ENCODE results near the gene CLASRP. TPM values are rescaled to one million over a fixed set of nuclear protein-coding genes. Genes with fewer than 3 reads are reported as not detected.
A peak's percentile ranks its signal among the peaks of the same experiment; 100 is the strongest.

The CLASRP gene
- total and polyA plus RNA-seq, 9 of the 15 experiments (the other 6 are each of a cell fraction or from before 2014, with no cell fraction given), result 0.94 to 86.3 (median 44.0) TPM

DNA sequence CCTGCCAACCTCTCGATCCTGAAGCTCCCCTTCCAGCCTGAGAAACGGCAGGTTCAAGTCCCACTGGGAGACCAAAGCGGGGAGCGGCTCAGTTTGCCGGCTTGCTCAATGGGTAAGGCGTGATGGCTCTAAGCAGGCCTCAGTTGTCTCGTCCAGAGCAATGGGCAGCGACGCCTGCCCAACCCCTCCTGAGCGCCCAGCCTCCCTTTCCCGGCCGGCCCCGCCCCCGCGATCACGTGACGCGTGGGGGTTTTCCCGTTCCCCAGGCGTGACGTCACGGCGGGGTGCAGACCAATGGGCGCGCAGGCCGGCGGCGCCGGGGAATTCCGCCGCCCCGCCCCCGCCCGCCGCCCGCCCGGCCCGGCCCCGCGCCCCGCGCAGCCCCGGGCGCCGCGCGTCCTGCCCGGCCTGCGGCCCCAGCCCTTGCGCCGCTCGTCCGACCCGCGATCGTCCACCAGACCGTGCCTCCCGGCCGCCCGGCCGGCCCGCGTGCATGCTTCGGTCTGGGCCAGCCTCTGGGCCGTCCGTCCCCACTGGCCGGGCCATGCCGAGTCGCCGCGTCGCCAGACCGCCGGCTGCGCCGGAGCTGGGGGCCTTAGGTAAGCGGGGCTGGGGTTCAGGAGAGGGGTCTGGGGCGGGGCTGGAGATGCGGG is 37.6 kb upstream of the CLASRP start, which contains the start of gene RELB (continued):
- TF ChIP-seq MYC (IDR thresholded peaks at IDR 0.05; ENCODE audit: low read depth, low read length), result 0 out of 2 replicates have a peak, but pooled peaks have one; percentile 8
- TF ChIP-seq MYC (CRISPR knock-in tag; IDR thresholded peaks at IDR 0.05; ENCODE audit: borderline replicate concordance, low read depth), result no peak
- TF ChIP-seq IFI16 (CRISPR knock-in tag; IDR thresholded peaks at IDR 0.05), result no peak
- TF ChIP-seq, protein P1, sequence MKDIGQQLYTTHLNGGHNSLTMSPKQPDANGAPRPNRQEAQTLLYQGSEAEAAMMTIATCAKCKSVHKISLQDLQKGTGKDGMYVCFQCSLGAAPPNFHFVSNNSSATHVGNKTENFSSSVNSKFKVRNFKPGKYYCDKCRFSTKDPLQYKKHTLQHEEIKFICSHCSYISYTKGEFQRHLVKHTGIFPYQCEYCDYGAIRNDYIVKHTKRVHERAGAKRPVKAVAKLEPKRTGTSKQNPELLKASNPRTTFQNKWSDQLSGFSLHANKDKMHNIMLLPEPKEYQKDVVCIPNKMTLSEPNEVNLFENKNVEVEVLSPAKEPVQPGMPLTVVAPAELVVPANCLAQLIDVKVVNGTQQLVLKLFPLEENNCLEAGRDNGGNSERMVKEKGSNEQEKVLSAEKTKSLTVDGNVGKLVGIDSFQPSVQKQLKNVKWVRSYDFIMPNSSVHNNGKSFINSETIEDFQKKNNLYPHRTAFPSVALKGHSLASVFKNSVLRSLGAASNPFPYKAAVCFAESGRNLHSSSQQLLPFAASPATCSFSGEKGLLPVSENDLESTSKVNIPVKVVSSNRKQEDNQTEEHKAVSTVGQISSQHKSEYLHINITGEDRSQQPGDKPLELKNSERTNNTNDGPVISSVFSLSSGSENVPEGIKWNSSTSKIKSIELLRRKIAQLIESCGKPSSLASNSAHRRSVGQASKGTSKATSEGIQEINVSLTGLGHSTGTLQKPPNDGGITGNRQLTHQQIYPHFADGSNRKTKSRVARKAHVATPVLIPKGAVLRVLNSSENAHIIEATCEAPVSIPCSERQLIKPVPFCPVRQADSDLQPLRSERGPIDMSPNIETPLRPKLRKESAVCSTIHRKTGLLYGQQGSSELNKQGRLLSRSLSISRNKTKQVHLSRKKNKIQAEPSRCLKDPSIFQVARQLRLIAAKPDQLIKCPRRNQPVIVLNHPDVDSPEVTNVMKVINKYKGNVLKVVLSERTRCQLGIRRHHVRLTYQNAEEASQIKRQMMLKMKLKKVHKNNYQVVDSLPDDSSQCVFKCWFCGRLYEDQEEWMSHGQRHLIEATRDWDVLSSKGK (CRISPR knock-in tag; IDR thresholded peaks at IDR 0.05), result no peak
- TF ChIP-seq MYBL2 (IDR thresholded peaks at IDR 0.05; ENCODE audit: low read depth), result no peak
- no peak for TF ChIP-seq MYBL2 (CRISPR knock-in tag; IDR thresholded peaks at IDR 0.05; ENCODE audit: borderline replicate concordance)
- TF ChIP-seq FOXM1 (IDR thresholded peaks at IDR 0.05; ENCODE audit: low read depth), result no peak
- TF ChIP-seq FOXM1 (CRISPR knock-in tag; IDR thresholded peaks at IDR 0.05; ENCODE audit: low read depth), result no peak
- TF ChIP-seq ZNF764 (CRISPR knock-in tag; IDR thresholded peaks at IDR 0.05; ENCODE audit: low read depth), result no peak
- TF ChIP-seq, protein P2, sequence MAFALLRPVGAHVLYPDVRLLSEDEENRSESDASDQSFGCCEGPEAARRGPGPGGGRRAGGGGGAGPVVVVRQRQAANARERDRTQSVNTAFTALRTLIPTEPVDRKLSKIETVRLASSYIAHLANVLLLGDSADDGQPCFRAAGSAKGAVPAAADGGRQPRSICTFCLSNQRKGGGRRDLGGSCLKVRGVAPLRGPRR (CRISPR knock-in tag; IDR thresholded peaks at IDR 0.05), result no peak
- TF ChIP-seq, protein P3, sequence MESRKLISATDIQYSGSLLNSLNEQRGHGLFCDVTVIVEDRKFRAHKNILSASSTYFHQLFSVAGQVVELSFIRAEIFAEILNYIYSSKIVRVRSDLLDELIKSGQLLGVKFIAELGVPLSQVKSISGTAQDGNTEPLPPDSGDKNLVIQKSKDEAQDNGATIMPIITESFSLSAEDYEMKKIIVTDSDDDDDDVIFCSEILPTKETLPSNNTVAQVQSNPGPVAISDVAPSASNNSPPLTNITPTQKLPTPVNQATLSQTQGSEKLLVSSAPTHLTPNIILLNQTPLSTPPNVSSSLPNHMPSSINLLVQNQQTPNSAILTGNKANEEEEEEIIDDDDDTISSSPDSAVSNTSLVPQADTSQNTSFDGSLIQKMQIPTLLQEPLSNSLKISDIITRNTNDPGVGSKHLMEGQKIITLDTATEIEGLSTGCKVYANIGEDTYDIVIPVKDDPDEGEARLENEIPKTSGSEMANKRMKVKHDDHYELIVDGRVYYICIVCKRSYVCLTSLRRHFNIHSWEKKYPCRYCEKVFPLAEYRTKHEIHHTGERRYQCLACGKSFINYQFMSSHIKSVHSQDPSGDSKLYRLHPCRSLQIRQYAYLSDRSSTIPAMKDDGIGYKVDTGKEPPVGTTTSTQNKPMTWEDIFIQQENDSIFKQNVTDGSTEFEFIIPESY (CRISPR knock-in tag; IDR thresholded peaks at IDR 0.05), result no peak
- no peak for TF ChIP-seq ZNF318 (IDR thresholded peaks at IDR 0.05; ENCODE audit: borderline replicate concordance in 1 of 2, low read depth in 1 of 2)
